IgD-negative memory B cell (primary cell): Measurements from ENCODE around the gene FOXRED2. TPM values are rescaled to one million over a fixed set of nuclear protein-coding genes. Genes with fewer than 3 reads are reported as not detected.
"Not testable (repeated sequence)": the region's sequence is repeated elsewhere in the genome, so short reads cannot be mapped to it uniquely, and the experiment has no call there.

Source experiments
- H3K27ac Mint-ChIP-seq, 3 donors: one replicate each; pipeline ENCODE4 v1.8.0; 2020 to 2022; ENCODE audit warnings: mild to moderate bottlenecking in 3 of 3, mixed read lengths in 3 of 3, moderate library complexity in 1 of 3
- H3K27me3 Mint-ChIP-seq: one replicate; pipeline ENCODE4 v1.8.0; 2021; ENCODE audit warnings: mixed read lengths
- H3K36me3 Mint-ChIP-seq: one replicate; pipeline ENCODE4 v1.8.0; 2020; ENCODE audit warnings: mild to moderate bottlenecking, mixed read lengths
- H3K4me1 Mint-ChIP-seq, 3 donors: one replicate each; pipeline ENCODE4 v1.8.0; 2020 to 2022; ENCODE audit warnings: mixed read lengths in 3 of 3, mild to moderate bottlenecking in 1 of 3
- H3K4me3 Mint-ChIP-seq, 4 donors: one replicate each; pipeline ENCODE4 v1.8.0; 2020 to 2022; ENCODE audit warnings: mild to moderate bottlenecking in 4 of 4, mixed read lengths in 4 of 4, moderate library complexity in 3 of 4
- H3K9me3 Mint-ChIP-seq, 3 donors: one replicate each; pipeline ENCODE4 v1.8.0; 2020 to 2021; ENCODE audit warnings: mixed read lengths in 3 of 3, mild to moderate bottlenecking in 1 of 3
- polyA plus RNA-seq: library from polyadenylated mRNA; unstranded; fragments of 300-500 nt; fragmentation: Illumina TruSeq; gene quantifications from one replicate; pipeline ENCODE4 v1.2.3, GENCODE V29; 2021

FOXRED2 gene
- polyA plus RNA-seq, 1 donor from 2014 or later = 0.35 TPM

DNA sequence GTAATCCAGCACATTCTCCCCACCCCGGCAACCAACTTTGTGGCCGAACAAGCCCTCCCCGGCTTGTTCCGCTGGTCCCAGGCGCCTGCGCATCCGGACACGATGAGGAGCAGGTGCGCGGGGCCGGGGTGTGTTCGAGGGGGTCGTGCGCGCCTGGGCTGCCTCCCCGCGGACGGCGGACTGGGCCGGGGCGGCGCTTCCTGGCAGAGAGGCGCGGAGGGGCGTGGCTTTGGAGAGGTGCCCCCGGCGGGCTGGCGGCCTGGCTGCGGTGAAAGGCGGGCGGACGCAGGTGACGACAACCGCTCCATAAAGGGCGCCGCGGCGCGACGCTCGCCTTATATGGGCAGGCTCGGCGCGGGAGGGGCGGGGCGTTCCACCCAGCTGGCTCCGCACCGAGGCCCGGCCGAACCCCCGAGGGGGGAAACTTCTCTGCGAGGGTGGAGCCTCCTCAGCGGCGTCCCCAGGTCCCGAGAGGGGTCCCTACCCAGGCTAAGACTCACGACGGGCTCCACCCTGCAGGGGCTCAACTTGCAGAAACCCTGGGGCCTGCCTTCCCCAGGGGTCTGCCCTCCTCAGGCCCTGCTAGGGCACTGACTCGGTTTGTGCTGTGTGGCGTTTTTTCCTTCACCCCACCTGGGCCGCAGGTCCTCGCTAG lies 51.8 kb downstream of the FOXRED2 start:
- H3K4me3 Mint-ChIP-seq = peak overlapping the region; percentile 72 to 91 (median 80)
- H3K36me3 Mint-ChIP-seq = no peaks in the 10 kb centered on the region
- H3K27ac Mint-ChIP-seq = peak overlapping the region; percentile 88 to 95 (median 93)
- H3K9me3 Mint-ChIP-seq = no peaks in the 10 kb centered on the region
- peaks cover 15 to 36% (median 18%) of the 10 kb centered on the region in 3 donors for H3K4me1 Mint-ChIP-seq
- H3K27me3 Mint-ChIP-seq = no peaks in the 10 kb centered on the region

DNA sequence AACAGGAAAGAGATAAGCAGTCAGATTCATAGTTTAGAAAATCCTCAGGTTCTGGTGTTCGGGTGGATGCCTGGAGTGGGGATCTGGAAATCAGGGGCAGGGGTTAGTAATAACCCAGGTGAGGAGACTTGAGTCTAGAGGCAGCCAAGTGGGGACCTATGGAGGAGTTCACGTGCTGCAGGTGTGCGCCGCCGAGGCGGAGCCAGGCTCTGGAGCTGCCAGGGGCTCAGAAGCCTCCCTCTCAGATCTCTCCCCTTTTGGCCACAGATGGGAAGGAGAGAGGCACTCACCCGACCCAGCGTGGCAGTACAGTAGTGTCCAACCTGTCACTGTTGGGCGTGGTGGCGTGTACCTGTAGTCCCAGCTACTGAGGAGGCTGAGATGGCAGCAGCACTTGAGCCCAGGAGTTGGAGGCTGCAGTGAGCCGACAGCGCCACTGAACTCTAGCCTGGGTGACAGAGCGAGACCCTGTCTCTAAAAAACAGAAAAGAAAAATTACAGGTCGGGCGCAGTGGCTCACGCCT lies 52.9 kb downstream of the FOXRED2 start:
- Mint-ChIP-seq H3K4me1 (peaks cover 17 to 38% (median 18%) of the 10 kb centered on the region in 3 donors), H3K27ac (peak overlapping the region; percentile 88 to 95 (median 94)), H3K27me3 (no peaks in the 10 kb centered on the region), H3K36me3 (no peaks in the 10 kb centered on the region), H3K9me3 (no peaks in the 10 kb centered on the region), H3K4me3 (peak overlapping the region; percentile 5 to 72 (median 46))

DNA sequence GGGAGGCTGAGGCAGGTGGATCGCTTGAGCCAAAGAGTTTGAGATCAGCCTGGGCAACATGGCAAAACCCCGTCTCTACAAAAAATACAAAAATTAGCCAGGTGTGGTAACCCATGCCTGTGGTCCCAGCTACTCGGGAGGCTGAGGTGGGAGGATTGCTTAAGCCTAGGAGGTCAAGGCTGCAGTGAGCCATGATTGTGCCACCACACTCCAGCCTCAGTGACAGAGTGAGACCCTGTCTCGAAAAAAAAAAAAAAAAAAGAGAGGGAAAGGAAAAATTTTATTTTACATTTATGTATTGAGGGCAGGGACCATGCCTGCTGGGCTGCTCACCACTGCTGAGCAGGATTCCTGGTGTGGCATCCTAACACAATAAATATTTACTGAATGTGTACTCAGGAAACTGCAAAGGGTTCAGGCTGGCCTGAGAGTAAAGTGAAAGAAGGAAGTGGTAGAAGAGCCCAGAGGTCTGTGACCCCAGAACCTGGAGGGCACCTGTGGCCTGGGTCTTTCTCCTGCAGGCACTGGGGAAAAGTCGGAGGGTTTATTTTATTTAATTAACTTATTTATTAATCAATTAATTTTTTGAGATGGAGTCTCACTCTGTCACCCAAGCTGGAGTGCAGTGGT lies 53.7 kb downstream of the FOXRED2 start:
- Mint-ChIP-seq H3K4me1 (peaks cover 20 to 42% (median 21%) of the 10 kb centered on the region in 3 donors), H3K27ac (peak overlapping the region; percentile 52 to 97 (median 88)), H3K4me3 (peak overlapping the region; percentile 58 to 92 (median 68))
- H3K36me3 Mint-ChIP-seq, H3K27me3 Mint-ChIP-seq, H3K9me3 Mint-ChIP-seq: not testable (repeated sequence)

DNA sequence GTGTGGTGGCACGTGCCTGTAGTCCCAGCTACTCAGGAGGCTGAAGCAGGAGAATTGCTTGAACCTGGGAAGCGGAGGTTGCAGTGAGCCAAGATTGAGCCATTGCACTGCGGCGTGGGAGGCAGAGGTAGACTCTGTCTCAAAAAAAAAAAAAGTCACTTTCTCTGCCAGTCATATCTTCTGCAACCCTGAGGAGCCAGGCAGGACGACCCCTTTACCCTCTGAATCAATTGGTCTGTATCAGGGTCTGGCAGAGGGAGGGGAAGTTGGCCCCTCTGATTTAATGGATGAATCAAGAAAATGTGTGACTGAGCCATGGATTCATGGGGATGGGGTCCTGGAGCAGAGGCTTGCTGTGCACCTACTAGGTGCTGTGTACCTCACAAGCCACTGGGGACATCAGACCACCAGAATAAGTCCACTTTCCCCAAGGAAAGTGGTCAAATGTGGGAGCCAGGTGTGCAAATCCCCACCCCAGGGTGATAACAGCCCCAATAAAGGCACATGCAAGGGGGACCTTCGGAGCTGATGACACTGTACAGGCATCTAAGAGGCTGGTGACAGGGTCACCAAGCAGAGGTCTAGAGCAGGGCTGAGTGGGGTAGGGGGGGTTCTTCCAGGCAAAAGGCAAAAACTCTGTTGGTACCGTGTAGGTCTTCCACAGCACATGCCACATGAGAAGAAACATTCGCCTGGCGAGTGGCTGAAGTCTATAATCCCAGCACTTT lies 54.4 kb downstream of the FOXRED2 start:
- Mint-ChIP-seq H3K27ac (peak overlapping the region; percentile 52 to 97 (median 88)), H3K4me1 (peaks cover 20 to 45% (median 23%) of the 10 kb centered on the region in 3 donors), H3K27me3 (no peaks in the 10 kb centered on the region), H3K4me3 (peak overlapping the region in 3 of 4 donors; percentile 58 to 92 (median 72)), H3K9me3 (no peaks in the 10 kb centered on the region), H3K36me3 (no peaks in the 10 kb centered on the region)

DNA sequence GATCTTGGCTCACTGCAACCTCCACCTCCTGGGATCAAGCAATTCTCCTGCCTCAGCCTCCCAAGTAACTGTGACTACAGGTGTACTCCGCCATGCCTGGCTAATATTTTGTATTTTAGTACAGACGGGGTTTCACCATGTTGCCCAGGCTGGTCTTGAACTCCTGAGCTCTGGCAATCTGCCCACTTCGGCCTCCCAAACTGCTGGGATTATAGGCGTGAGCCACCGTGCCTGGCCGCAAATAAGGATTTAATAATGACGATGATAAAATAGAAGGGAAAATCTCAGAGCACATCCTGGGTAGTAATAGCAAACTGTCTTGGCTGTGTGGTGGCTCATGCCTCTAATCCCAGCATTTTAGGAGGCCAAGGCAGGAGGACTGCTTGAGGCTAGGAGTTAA lies 55.9 kb downstream of the FOXRED2 start:
- H3K4me1 Mint-ChIP-seq = peaks cover 19 to 40% (median 19%) of the 10 kb centered on the region in 3 donors
- not testable (repeated sequence) for H3K9me3 Mint-ChIP-seq, H3K27me3 Mint-ChIP-seq, H3K36me3 Mint-ChIP-seq
- peak overlapping the region; percentile 52 to 97 (median 52) for H3K27ac Mint-ChIP-seq
- peak overlapping the region in 1 of 4 donors; percentile 87 for H3K4me3 Mint-ChIP-seq

DNA sequence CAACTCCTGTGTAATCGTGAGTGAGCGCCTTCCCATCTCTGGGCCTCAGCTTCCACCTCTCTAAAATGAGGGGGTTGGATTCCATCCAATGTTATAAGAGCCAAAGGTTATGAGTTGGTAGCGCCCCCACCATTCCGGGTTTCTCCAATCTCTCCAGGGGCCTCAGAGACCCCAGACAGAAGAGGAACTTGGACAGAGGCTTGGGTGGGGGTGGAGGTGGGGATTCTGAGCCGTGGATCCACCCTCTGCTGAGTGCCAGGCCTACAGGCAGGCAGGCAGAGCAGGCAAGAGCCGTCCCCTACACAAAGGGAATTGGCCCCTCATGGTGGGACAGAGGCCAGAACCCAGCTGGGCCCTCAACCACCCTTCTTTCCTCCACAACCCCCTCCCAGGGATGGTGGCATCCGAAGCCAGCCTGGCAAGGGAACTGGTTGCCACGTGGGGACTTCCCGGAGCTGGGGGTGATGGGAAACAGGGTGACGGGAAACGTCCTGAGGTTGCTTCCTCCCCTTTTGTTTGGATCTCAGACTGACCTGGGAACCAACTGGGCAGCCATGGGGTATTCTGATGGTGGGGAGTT lies 57.2 kb downstream of the FOXRED2 start:
- peak overlapping the region in 2 of 4 donors; percentile 17 to 60 for H3K4me3 Mint-ChIP-seq
- H3K9me3 Mint-ChIP-seq = no peaks in the 10 kb centered on the region
- H3K36me3 Mint-ChIP-seq = no peaks in the 10 kb centered on the region
- peaks cover 21 to 45% (median 25%) of the 10 kb centered on the region in 3 donors for H3K4me1 Mint-ChIP-seq
- H3K27ac Mint-ChIP-seq = peak overlapping the region in 2 of 3 donors; percentile 46 to 78
- no peaks in the 10 kb centered on the region for H3K27me3 Mint-ChIP-seq

DNA sequence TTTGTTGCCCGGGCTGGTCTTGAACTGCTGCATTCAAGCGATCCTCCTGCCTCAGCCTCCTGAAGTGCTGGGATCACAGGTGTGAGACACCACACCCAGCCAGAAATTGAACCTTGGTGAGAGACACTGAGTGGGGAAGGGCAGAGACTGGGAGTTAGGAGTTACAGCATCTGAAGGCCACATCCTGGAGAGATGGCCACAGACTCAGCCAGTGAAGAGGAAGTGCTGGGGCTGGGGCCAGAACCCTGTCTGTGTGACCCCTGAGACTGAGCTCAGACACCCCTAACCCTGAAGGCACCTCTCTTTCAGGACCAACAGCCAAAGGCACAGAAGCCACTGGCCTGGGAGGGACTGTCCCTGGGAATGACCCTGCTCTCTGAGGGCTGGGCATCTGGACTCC lies 59.2 kb downstream of the FOXRED2 start:
- Mint-ChIP-seq H3K4me1 (peaks cover 26 to 45% (median 27%) of the 10 kb centered on the region in 3 donors), H3K27ac (peak overlapping the region in 1 of 3 donors; percentile 38), H3K9me3 (no peaks in the 10 kb centered on the region), H3K27me3 (no peaks in the 10 kb centered on the region), H3K36me3 (no peaks in the 10 kb centered on the region), H3K4me3 (no peak overlapping the region)

DNA sequence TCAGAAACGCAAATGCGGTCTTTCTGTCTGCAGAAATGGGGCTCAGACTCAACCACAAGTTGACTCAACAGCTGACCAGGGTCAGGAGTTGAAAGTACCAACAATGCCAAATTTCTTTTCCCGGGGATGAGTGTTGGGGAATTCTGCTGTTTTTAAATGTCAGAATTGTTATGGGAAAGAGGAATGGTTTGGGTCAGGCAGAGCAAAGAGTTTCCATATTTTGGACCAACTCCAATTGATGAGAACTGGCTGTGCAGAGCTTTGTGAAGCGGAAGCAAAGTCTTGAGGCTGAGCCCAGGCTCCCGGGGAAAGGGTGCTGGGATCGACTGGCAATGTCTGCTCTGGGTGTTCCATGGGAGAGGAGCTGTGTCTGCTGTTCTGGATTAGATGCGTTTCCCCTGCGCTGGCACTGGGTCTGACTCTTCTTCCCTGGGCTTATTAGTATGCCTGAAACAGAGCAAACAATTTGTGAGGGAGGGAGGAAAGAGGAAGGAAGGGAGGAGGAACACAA lies 61.6 kb downstream of the FOXRED2 start:
- Mint-ChIP-seq H3K9me3 (no peaks in the 10 kb centered on the region), H3K27me3 (no peaks in the 10 kb centered on the region), H3K36me3 (no peaks in the 10 kb centered on the region), H3K4me3 (peak overlapping the region in 1 of 4 donors; percentile 49), H3K27ac (peak overlapping the region in 2 of 3 donors; percentile 61 to 78), H3K4me1 (peaks cover 19 to 31% (median 20%) of the 10 kb centered on the region in 3 donors)

DNA sequence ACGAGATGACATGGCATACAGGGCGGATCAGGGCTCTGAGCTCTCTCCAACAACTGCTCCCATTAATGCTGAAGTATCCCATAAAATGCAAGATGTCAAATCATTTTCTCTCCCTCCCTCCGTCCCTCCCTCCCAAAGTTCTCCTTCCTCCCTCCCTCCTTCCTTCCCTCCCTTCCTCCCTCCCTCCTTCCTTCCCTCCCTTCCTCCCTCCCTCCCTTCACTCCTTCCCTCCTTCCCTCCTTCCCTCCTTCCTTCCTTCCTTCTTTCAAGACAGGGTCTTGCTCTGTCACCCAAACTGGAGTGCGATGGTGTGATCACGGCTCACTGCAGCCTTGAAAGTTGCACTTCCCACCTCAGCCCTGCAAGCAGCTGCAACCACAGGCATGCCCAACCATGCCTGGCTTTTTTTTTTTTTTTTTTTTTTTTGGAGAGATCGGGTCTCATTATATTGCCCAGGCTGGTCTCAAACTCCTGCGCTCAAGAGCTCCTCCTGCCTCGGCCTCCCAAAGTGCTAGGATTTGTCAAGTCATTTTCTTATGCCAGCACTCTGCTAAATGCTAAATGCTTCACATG lies 63.6 kb downstream of the FOXRED2 start:
- peak overlapping the region in 1 of 3 donors; percentile 71 for H3K27ac Mint-ChIP-seq
- H3K4me3 Mint-ChIP-seq = peak overlapping the region in 3 of 4 donors; percentile 47 to 68 (median 49)
- H3K4me1 Mint-ChIP-seq = peaks cover 15 to 28% (median 16%) of the 10 kb centered on the region in 3 donors
- no peaks in the 10 kb centered on the region for H3K9me3 Mint-ChIP-seq
- no peaks in the 10 kb centered on the region for H3K27me3 Mint-ChIP-seq
- H3K36me3 Mint-ChIP-seq = no peaks in the 10 kb centered on the region

DNA sequence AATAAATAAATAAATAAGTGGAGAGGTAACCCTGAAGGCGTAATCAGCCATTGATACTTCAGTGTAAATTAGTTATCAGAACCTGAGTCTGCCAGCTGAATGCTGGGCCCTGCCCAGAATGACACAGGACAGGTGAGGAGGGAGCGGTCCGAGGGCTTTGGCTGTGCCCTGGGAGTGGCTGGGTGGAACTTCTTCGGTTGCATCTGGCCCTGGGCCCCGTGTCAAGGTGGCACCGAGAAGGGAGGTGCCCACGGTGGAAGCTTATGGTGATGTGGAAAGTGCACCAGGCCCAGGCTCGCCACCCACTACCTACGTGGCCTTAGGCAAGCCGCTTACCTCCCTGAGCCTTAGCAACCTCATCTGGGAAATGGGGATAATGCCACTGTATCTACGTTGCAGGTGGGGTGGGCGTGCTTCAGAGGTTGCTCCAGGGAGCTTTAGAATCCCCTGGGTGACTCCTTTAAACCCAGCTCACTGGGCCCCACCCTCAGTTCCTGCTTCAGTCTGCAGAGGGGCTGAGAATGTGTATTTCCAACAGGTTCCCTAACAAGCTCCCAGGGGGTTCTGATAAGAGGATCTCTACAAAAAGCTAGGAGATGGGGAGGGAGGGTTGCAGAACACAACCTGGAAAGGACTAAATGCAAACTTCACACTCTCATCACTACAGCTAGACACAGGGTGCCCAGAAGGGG lies 64.2 kb downstream of the FOXRED2 start:
- Mint-ChIP-seq H3K4me3 (no peak overlapping the region), H3K36me3 (no peaks in the 10 kb centered on the region), H3K9me3 (no peaks in the 10 kb centered on the region), H3K4me1 (peaks cover 15 to 27% (median 15%) of the 10 kb centered on the region in 3 donors), H3K27me3 (no peaks in the 10 kb centered on the region), H3K27ac (no peak overlapping the region)

DNA sequence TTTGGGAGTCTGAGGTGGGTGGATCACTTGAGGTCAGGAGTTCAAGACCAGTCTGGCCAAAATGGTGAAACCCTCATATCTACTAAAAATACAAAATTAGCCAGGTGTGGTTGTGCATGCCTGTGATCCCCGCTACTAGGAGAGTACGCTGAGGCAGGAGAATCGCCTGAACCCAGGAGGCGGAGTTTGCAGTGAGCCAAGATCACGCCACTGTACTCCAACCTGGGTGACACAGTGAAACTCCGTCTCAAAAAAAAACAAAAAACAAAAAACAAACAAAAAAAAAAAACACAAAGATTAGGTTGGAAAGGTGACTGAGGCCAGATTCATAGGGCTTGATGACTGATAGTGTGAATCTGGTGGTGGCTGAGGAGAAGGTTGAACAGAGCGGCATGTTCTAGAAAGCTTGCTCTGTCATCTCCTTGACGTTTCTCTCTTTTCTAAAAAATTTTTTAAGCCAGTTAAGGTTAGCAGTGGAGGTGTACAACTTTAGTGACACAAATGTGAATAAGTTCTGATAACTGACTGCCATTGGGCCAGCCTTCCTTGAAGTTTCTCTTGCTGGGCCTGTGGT lies 66.3 kb downstream of the FOXRED2 start:
- Mint-ChIP-seq H3K9me3 (no peaks in the 10 kb centered on the region), H3K27me3 (no peaks in the 10 kb centered on the region), H3K27ac (peak overlapping the region in 1 of 3 donors; percentile 79), H3K36me3 (no peaks in the 10 kb centered on the region), H3K4me3 (peak overlapping the region in 1 of 4 donors; percentile 13), H3K4me1 (peaks cover 17 to 33% (median 20%) of the 10 kb centered on the region in 3 donors)

DNA sequence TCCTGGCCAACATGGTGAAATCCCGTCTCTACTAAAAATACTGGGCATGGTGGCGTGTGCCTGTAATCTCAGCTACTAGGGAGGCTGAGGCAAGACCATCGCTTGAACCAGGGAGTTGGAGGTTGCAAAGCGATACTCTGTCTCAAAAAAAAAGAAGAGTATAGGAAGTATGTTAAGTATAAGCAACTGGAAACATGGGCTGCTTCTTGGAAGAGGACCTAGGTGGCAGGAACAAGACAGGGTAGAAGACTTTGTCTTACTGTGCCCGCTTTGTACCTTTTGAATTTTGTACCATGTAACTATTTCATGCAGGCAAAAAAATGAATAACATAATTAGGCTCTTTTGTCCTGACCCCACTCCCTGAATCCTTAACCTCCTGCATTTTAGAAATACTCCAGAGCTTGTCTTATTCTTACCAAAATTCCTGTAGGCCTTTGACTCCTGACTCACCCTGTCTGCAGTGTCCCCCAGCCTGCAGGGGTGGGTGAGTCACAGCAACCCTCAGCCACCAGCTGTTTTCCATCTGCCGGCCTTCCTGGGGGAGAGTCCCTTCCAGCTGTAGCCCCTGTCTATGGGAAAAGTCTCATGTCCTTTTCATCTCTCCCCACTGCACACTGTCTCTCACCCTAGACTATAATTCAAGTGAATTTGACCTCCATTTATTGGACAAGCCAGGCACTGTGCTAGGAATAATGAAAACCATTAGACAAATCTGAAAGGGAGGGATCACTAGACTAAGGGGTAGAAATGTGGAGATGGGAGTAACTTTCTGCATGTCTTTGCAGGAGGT lies 67.2 kb downstream of the FOXRED2 start:
- Mint-ChIP-seq H3K4me1 (peaks cover 15 to 34% (median 17%) of the 10 kb centered on the region in 3 donors), H3K36me3 (no peaks in the 10 kb centered on the region), H3K27me3 (no peaks in the 10 kb centered on the region), H3K27ac (peak overlapping the region in 1 of 3 donors; percentile 18), H3K4me3 (peak overlapping the region in 1 of 4 donors; percentile 69), H3K9me3 (no peaks in the 10 kb centered on the region)
